ENCODE measurements around the gene FBXL2.
"Not testable (repeated sequence)": the region's sequence is repeated elsewhere in the genome, so short reads cannot be mapped to it uniquely, and the experiment has no call there.

FBXL2 gene

DNA sequence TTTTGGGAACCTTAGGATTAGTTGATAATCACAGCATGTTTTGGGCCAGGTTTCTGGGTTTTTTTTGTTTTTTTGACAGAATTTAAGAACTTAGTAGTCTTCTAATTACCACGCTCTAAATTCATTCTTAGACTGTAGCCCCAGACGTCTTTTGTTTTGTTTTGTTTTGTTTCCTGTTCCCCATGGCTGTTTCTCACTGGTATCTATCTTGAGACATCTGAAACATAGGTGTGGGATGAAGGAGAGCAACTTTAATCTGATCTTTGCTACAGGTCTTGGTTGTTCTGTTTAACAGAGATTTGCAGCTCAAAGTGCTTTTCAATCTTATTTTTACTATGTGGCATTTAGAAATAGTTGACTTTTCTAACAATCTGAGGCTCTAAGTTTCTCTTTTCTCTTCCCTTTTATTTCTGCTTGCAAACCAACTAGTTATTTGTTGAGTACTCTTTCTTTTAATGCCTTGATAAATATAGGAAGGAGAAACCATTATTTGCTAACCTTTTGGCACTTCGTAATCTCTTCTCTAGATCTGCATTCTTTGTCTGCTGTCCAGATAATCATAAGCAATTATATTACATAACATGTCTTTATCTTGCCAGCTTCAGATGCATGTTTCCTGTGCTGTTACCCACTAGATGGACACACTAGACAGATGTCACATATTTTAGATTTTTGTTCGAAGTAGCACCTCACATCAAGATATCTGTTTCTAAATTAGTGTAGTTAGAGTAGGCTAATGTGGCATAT is 40.9 kb downstream of the FBXL2 start:
- DNase-seq = no peak

DNA sequence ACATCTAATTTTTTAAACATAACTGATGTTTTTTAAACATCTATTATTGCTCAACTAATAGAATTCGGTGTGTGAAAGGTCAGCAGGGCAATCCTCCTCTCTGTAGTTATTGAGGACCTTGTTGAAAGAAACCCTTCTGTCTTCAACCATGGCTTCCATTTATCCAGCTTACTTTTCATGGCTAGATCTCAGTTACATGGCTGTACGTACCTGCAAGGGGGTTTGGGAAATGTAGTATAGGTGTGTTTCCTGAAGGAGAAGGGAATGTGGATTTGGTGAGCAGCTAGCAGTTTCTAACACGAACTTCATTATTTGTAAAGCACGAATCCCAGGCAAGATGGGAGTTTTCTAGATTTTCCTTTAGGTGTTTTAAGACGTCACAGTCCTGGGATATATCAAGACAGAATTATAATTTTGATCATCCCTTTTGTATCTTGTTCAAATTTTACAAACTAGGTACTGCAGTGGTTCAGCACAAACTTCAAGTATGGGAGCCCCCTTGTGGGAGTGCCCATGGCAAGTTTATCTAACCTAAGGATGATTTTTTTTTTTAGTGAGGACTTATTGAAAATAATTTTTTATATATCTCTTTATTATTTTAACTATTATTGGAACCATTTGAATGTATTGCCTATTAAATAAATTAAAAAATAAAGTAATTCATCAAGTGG is 41.6 kb downstream of the FBXL2 start:
- no peak for DNase-seq

DNA sequence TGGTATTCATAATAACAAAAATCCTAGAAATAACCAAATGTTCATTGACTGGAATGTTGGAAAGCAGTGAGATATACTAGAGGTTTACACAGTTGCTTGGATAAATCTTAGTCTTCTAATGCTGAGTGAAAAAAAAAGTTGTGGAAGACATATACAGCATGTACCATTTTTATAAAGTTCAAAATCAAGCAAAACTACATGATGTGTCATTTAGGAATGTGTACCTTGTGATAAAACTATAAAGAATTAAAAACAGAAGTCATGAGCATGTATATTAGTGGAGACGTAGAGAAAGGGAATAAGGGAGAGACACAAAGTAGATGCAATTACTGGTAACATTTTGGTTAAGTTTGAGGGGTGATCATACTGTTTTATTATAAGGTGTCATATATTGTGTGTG is 45.2 kb downstream of the FBXL2 start:
- no peak for DNase-seq

DNA sequence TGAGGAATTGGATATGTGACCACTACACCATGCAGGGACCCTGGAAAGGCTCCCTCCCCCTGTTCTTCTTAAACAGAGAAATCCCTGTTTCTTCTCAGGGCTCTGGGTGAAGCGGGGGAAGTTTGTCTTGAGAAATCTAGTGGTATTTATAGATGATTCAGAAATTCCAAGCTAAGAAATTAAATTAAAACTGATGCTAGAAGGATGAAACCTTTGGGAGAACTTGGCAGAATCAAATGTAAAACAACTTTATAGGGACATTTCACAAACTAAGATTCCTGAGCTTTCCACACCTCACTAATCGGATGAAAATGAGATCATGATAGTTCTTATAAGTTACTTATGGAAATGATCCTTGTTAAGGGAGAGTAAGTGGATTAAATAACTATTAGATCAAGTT is 54.2 kb downstream of the FBXL2 start:
- no peak for DNase-seq

DNA sequence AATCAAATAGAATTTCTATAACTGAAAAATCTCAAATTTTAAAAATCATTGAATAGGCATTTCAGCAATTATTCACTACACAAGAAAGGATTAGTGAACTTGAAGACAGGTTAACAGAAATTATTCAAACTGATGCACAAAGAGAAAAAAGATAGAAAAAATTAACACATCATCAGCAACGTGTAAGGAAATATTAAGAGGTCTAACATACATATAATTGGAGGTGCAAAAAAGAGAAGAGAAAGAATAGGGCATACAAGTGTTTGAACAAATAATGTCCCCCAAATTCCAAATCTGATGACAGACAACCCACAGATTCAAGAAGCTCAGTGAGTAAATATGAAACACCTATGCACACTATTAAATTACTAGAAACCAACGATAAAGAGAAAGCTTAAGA is 57.1 kb downstream of the FBXL2 start:
- DNase-seq = no peak

DNA sequence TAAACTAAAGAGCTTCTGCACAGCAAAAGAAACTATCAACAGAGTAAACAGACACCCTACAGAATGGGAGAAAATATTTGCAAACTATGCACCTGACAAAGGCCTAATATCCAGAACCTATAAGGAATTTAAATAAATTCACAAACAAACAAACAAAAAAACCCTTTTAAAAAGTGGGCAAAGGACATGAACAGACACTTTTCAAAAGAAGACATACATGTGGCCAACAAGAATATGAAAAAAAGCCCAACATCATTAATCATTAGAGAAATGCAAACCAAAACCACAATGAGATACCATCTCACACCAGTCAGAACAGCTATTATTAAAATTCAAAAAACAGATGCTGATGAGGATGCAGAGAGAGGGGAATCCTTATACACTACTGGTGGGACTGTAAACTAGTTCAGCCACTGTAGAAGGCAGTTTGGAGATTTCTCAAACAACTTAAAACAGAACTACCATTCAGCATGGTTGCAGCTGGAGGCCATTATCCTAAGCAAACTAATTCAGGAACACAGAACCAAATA is 61.8 kb downstream of the FBXL2 start:
- DNase-seq = not testable (repeated sequence)

DNA sequence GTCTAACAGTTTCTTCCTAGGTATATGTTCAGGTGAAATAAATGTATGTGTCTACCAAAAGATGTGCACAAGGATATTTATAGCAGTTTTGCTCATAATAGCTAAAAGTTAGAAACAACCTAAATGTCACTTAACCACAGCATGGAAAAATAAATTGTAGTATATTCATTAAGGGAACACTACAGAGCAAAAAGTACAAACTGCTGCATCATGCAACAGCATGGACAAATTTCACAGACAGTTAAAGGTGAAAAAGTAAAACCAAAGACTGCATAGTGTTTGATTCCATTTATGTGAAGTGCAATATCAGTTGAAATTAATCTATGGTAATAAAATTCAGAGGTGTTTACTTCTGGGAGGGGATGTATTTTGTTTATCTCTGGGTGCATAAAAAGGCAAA is 62.5 kb downstream of the FBXL2 start:
- no peak for DNase-seq

- DNase-seq = no peak
Observed at GRCh38 chr3:33355611-33356010, 78.4 kb downstream of the FBXL2 start.

DNA sequence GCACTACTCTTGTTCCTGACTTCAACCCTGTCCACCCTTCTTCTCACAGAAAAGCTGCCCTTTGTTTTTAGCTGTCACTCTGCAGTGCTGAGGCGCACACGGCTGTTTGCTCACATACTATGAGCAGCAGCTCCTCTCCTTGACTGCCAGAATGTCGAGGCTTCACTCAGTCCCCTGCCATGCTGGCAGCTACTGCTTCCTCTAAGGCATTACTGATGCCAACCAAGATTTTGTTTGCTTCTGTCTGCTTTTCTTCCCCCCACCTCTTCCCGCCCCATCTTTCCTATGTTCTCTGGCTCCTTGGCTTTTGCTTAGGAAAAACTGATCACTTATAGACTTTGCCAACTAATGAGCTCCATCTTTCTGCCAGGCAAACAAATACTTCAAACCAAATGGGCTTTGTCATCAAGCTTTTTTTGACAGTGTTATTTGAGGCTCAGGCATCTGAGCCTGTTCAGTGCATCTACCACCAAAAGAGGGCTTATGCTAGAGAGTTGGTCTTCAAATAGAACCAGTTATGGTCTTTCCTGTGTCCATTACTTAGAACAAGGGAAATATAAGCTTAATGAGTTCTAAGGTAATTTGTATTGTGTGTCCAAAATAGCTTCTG is 81.0 kb downstream of the FBXL2 start:
- no peak for DNase-seq

GRCh38 chr3:33360136-33360825 is 83.0 kb downstream of the FBXL2 start:
- no peak for DNase-seq

DNA sequence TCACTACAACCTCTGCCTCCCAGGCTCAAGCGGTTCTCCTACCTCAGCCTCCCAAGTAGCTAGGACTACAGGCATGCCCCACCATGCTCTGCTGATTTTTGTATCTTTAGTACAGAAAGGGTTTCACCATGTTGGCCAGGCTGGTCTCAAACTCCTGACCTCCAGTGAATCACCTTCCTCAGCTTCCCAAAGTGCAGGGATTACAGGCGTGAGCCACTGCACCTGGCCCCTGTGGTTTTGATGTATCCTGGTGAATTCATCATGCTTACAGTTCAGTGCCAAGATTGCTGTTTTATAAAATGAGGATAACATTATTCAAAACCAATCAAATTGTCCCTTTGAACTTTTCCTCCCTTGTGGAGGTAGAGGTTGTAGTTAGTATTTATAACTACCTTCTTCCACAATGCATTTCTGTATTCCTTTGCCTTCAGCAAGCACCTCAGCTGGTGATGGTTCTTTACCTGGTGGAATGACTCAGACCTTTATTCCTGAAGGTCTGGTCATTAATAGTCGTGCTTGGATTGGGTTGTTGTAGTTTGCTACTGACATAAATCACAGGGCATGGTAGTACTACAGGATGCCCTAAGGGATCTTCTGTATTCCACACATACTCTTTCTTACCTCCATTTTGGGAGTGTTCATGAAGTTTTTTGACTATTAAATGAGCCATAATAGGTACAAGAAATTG is 86.0 kb downstream of the FBXL2 start:
- no peak for DNase-seq

GRCh38 chr3:33364060-33364459 is 86.8 kb downstream of the FBXL2 start:
- no peak for DNase-seq

DNA sequence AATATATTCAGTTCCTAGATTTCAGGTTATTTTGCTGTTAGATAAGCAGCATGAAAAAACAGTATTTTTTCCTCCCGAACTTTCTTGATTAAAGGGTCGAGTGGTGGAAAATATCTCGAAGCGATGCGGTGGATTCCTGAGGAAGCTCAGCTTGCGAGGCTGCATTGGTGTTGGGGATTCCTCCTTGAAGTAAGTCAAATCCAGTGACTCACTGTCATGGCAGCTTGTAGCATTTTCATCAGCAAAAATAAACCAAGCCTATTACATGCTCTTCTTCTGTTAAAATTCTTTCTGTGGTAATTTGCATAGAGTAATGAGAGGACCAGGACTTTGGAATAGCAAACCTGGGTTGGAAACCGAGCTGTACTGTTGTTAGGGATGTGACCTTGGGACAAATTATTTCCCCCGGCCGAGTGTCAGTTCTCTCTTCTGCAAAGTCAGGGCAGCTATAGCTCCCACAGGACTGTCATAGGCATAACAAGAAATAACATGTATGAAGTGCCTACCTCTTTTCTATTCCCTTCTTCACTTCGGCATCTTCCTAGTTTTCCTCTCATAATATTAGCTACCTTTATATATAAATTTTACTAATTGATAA is 87.4 kb downstream of the FBXL2 start:
- DNase-seq = no peak

GRCh38 chr3:33372218-33373081 is 95.2 kb downstream of the FBXL2 start:
- DNase-seq = peak; percentile 46

DNA sequence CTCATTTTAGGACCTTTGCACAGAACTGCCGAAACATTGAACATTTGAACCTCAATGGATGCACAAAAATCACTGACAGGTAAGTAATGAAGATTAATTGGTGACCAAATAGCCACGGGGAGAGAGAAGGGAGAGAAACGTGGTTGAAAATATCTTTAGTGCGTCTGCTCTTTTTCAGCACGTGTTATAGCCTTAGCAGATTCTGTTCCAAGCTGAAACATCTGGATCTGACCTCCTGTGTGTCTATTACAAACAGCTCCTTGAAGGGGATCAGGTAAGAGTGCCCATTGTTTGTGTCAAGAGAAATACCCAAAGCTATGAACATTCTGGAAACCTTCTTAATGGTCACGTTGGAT is 95.8 kb downstream of the FBXL2 start:
- DNase-seq = no peak

DNA sequence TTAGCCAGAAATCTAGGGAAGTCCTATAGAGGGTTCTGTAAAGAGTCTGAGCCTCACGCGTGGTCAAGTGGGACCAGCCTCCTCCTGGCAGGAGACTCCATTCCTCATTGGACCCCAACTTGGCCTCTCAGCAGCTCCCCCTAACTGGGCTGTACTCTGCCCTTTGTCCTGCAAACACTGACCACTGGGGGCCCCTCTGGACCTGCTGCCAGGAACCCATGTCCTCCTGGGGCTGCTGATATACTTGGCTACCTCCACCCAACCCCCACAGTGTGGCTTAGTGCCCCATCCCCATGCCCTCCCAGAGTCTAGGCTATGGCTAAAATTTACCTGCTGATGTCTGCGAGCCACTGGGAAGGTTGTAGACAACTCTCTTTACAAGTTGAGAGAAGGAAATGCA is 100.2 kb downstream of the FBXL2 start:
- DNase-seq = no peak

DNA sequence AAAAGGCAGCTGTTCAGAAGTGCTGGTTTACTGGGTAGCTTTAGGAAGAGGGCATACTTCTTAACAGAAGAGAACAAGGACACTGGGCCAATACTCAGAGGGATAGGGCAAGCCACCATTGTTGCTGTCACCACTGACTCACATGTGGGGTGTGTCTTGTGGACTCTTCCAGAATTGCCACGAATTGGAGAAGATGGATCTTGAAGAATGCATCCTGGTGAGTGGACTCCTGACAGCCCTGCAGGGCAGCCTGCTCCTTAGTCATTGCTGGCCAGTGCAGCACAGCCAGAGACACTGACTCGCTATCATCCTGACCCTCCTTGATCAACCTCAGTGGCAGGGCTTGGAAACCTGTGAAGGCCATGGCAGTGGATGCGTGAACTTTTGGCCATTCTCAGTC is 100.7 kb downstream of the FBXL2 start:
- DNase-seq = no peak

- no peak for DNase-seq
Observed at GRCh38 chr3:33380653-33381052, 103.4 kb downstream of the FBXL2 start.

DNA sequence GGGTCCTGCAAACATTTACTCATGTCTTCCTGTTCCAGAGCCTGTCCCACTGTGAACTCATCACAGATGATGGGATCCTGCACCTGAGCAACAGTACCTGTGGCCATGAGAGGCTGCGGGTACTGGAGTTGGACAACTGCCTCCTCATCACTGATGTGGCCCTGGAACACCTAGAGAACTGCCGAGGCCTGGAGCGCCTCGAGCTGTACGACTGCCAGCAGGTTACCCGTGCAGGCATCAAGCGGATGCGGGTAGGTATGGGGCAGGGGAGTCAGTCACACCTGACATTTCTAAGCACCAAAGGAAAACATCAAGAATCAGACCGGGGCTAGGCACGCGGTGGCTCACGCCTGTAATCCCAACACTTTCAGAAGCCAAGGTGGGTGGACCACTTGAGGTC is 106.7 kb downstream of the FBXL2 start:
- DNase-seq = no peak

DNA sequence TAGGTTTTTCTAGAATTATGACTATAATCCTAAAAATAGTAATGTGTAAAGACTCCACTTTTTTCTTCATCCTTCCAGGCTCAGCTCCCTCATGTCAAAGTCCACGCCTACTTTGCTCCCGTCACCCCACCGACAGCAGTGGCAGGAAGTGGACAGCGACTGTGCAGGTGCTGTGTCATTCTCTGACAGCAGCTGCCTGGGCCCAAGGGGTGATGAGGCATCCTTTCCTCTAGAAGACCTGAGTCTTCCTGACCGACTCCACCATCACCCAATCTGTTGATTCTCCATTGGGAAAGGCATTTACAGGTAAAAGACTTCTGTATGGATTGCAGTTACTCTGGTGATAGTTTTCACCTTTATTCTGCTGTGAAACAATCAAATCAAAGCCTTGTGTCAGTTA is 108.2 kb downstream of the FBXL2 start:
- peak; percentile 82 for DNase-seq

GRCh38 chr3:33386631-33387030 is 109.4 kb downstream of the FBXL2 start:
- no peak for DNase-seq

Data from activated CD4-positive, alpha-beta T cell treated with anti-CD3 and anti-CD28 coated beads, Interleukin-2, amount 50 U/mL, for 16 hours (primary cell).